HG02970 (cell line): Measurements from ENCODE around the gene ARHGAP8.

Experiments
- ATAC-seq: cut with Tn5 transposase; IDR thresholded peaks from one replicate; pipeline ENCODE4 v1.9.1; 2021; ENCODE audit warnings: mild to moderate bottlenecking, moderate library complexity, moderate number of reproducible peaks; ENCODE audit not compliant: unreplicated experiment, low FRiP score

Gene ARHGAP8

DNA sequence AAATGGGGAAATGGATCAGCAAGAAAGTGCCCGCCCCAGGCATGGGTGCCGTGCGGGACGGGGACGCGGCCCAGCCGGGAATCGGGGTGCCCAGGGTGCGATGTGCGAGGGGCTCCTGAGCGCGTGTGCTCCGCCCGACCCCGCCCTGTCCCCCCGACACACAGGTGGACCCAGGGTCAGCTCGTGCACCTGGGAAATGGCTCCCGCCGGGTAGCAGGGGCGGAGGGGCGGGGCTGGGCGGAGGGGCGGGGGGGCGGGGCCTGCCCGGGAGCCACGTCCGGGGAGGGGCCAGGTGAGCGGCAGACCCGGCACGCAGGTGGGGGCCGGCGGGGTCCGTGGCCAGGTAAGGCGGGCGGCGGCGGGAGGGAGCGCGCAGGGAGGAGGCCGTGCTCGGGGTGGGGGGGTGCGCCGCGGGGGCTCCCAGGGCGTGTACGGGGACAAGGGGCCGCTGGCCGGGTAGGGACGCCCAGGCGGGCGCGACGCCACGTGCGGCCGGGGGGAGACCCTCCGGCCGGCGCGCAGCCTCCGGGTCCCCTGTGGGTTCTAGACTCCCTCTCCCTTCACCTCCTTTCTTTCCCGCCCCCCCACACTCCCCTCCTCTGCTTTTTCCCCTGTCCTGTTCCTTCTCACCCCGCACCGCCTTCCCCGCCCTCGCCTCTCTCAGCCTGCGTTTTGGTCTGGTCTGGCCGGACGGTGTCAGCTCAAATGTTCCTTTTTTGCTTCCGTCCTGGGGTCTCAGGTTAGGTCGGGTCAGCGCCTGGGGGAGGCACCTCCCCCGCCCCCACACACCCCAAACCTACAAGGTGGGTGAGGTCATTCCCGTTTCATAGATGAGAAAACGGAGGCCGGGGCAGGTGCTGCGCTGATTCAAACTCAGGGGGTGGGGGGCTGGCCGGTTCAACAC is at the start of gene ARHGAP8:
ARHGAP8 (plus strand) TSS at position 291 of the 904 bp plus-strand sequence. CDS start 33,953 bp downstream, outside the sequence.
- ATAC-seq = no peak

DNA sequence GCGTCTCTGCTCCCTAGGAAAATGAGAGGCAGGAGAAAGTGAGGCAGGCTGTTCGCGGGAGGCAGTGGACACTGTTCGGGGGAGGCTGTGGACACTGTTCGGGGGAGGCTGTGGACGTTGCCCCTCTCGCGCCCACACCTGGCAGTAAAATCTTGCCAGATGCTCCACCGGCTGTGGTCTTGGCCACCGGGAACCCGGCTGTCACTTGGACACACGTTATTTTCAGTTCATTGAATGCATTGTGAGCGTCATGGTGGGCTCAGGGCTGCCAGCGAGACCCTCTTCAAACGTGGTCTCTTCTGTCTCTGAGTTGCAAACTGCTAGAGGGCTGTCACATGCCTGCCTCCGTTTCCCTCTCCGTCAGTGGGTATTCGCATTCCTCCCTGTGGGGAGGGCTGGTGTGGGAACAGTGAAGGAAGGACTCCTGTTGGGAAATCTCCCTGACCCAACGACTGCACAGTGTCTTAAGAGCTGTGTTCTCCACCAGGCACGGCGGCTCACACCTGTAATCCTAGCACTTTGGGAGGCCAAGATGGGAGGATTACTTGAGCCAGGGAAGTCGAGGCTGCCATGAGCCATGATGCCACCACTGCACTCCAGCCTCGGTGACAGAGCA is 49.0 kb upstream of the ARHGAP8 start:
- ATAC-seq = no peak

DNA sequence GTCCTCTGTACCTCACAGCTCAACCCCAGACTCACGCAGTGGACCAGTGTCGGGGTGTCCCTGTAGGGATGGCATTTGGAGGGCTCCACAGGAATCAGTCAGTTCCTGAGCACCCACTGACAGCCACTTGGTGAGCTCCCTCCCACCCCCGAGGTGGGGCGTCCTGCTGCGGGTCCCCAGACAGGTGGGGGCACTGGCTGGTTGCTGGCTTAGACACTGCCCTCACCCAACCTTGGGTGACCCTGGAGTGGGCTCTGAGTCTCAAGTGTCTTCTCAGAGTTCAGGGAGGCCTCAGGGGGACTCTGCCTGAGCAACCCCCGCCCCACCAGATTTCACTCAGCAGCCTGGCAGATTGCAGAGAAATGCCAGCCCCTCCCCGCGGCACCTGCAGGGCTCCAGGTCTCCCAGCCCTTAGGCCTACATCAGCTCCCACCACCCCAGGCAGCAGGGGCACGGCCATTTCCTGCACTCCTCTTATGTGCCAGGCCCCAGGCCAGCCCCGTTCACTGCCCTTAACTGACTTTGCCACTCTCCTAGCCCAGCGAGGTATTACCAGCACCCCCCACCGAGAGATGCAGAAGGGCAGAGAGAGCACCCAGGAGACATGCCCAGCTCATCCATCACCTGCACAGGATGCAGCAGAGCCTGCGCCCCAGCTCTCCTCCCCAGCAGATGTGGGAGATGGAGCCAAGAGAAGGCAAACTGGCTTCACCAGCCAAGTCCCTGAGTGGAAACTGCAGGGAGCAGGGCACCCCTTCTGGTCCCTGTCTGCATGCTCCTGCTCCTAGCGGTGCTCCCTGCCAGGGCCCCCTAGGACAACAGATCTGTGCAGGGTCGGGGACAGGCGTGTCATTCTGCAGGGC is 48.0 kb upstream of the ARHGAP8 start:
- no peak for ATAC-seq

DNA sequence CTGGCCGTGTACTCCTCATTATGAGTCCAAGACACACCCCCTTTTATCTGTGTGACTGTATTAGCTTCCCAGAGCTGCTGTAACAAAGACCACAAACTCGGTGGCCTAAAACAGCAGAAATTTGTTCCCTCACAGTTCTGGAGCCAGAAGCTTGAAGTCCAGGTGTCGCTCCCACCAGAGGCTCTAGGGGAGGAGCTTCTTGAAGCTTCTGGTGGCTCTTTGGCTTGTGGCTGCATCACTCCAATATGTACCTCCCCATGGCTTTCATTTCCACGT is 47.4 kb upstream of the ARHGAP8 start:
- ATAC-seq = no peak

DNA sequence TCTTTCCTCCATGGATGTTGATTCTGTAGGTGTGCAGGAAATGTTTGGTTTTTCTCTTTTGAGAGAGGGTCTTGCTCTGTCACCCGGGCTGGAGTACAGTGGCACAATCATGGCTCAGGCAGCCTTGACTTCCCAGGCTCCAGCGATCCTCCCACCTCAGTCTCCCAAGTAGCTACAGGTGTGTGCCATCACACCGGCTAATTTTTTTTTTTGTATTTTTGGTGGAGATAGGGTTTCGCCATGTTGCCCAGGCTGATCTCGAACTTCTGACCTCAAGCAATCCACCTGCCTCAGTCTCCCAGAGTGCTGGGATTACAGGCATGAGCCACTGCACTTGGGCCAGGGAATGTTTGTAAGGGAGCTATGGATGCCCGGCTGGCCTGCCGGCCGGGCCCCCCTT is 45.9 kb upstream of the ARHGAP8 start:
- ATAC-seq = no peak

DNA sequence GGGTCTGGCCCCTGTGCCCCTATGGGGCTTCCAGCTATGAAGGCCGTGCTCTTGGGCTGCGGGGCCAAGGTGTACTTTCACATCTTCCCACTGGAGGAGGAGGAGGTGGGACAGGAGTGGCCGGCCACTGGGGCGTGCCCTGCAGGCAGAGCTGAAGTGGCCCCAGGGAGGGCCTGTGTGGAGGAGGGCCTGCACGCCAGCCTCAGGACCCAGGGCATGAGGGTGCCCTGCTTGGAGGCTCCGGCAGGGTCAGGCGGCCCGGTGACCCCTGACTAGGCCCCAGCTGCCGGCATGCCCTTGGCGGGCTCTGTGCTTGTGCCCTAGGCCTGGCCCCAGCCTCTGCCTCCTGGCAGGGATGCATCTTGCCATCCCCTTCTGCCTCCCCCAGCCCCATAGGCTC is 45.2 kb upstream of the ARHGAP8 start:
- no peak for ATAC-seq

DNA sequence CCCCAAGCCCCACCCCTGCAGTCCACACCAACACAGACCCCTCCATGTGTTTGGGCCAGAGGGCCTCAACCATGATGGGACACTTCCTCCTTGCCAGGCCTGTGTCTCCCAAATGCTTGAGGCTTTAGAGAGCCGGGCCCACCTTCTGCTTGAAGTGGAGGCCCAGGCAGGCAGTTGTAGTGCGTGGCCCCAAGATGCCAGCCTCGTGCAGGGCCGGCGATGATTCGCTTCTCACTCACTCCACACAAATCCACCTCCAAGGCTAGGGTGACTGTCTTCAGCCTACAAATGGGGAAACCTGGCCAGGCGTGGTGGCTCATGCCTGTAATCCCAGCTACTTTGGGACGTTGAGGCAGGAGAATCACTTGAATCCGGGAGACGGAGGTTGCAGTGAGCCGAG is 44.6 kb upstream of the ARHGAP8 start:
- ATAC-seq = no peak

DNA sequence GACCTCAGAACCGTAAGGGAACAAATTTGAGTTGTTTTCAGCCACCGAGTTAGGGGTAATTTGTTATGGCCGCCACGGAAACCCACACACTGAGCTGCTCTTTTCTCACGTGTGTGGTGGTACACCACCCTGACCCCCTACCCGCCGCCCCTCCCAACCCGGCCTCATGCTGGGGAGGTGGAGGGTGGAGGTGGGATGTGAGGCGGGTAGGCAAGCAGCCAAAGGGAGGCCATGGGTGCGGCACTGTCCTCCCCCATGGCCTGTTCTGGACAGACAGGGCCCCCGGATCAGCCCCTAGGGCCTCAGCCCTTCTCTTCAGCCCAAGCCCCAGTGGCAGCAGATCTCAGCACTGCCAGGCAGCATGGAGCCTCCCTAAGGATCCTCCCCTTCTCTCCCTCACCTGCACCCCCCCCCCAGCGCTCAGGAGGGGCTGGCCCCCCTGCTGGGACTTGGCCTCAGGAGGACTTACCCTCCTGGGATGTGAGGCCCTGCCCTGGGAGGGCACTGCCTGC is 42.4 kb upstream of the ARHGAP8 start:
- ATAC-seq = no peak

DNA sequence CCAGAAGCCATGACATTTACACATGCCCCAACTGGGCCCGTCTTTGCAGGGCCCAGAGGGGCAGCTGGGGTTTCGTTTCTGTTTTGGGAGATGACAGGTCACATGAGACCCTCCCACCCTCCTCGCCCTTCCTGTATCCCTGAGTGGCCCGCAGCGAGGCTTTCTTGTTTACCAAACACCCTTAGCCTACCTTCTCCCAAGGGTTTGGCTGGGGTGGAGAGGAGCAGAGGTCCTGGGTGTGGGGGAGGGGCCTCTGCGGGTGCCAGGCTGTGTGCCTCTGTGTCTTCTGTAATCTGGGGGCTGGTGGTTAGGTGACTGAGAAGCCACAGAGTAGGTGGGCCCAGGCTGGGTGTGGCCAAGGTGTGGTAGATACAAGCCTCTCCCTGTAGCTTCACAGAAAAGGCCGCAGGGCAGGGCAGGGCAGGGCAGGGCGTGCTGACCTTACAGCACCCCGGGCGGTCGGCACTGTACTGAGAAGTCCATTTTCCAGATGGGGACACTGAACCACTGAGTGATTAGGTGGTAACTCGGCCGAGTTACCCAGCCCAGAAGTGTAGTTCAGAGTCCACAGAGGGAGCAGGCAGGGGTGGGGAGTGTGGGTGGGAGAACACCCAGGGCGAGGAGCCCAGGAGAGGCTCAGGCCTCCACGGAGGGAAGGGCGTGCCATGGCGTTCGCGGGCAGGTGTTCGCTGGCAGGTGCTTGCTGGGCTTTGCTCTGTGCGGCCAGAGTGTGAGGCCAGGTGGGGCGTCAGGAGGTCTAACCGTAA is 41.7 kb upstream of the ARHGAP8 start:
- no peak for ATAC-seq

DNA sequence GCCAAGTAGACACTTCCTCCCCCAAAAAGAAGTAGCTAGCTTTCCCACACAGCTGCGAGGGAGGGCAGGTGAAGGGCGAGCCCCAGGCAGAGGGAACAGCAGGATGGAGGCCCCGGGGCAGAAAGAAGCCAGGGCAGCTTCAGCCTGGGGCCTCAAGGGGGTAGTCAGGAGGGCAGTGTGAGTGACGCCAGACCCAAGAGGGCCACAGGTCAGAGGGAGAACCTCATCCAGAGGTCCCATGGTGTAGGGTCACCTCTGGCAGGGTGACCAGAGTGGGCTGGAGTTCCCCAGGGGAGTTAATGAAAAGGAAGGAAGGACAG is 41.2 kb upstream of the ARHGAP8 start:
- ATAC-seq = no peak

DNA sequence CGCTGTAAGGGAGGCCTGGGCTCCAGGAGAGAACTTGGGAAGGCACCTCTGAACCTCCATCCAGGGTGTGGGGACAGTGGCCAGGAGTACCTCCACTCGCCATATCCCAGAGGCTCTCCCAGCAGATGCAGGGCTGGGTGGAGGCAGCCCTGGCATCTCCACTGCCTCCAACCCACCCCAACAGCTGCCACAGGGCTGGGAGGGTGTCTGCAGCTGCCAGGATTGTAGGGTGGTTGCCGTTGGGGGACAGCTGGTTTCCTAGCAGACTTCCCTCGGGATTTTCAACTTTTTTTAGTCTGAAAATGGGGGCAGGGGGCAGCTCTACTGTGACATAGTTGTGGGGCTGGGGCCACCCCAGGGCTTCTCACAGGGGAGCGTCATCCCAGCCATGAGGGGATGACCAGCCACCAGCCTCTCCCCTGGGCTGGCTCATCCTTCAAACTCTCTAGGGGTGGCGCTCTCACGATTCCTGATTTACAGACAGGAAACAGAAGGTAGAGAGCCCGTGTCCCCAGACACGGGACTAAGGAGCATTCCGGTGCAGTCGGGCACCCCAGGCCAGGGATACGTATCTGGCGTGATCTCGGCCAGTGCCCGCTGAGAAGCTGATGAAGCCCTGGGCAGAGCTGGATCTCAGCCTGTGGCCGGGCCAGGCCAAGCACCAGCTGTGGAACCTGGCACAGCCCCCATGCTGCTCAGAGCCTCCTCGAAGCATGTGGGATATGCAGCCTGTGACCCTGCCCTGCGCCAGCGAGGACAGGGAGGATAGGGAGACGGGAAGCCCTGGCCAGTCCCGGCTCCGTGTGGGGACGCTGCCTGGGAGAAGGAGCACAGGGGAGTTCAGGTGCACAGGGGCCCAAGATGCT is 40.5 kb upstream of the ARHGAP8 start:
- no peak for ATAC-seq

DNA sequence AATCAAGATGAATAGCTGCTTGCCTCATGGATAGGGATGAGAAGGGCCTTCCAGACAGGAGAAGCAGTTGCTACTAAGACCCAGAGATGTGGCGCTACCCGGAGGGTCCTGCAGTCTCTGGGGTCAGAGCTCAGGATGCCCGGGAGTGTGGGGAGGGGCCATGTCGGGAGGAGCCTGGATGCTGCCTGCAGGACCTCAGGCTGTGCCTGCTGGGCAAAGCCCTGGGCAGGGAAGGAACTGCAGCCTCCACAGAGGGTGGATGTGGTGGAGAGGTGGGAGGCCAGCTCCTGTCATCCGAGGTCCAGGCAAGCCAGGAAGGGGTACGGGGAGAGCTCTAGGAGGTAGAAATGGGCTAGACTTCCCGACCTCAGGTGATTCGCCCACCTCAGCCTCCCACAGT is 39.4 kb upstream of the ARHGAP8 start:
- no peak for ATAC-seq

DNA sequence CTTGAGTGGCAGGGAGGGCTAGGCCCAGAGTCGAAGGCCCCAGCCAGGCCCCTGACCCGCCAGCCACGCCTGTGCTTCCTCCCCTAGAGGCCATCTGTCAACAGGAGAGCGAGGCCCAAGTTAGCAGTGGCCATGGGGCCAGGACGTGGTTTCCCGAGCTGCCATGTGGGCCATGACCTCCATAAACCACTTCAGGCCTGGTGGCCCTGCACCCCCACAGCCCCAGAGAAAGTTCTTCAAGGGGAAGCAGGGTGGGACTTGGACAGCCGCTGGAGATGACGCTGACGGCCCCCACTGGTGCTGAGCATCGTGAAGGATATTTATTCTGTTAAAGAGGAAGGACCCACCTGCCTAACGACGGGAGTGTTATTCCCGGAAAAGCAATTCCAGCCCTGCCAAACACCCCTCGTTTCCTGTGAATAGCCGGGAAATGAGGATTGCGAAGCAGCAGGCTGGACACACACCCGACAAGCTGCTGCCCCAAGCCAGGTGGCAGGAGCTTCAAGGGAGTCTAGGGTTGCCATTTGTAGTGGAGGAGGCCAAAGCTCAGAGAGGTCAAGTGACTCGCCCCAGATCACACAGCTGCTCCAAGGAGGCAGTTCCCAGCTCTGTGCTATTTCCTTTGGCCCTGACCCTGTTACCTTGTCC is 37.5 kb upstream of the ARHGAP8 start:
- ATAC-seq = no peak

DNA sequence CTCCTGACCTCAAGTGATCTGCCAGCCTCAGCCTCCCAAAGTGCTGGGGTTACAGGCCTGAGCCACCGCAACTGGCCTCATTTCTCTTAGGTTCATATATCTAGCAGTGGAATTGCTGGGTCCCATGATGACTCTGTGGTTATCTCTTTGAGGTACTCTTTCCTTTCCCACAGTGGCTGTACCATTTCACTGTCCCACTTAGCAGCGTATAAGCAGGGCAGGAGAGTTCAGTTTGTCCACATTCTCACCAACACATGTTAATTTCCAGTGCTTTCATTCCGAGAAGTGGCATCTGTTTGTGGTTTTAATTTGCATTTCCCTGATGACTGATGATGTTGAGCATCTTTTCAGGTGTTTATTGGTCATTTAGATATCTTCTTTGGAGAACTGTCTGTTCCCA is 34.0 kb upstream of the ARHGAP8 start:
- no peak for ATAC-seq

DNA sequence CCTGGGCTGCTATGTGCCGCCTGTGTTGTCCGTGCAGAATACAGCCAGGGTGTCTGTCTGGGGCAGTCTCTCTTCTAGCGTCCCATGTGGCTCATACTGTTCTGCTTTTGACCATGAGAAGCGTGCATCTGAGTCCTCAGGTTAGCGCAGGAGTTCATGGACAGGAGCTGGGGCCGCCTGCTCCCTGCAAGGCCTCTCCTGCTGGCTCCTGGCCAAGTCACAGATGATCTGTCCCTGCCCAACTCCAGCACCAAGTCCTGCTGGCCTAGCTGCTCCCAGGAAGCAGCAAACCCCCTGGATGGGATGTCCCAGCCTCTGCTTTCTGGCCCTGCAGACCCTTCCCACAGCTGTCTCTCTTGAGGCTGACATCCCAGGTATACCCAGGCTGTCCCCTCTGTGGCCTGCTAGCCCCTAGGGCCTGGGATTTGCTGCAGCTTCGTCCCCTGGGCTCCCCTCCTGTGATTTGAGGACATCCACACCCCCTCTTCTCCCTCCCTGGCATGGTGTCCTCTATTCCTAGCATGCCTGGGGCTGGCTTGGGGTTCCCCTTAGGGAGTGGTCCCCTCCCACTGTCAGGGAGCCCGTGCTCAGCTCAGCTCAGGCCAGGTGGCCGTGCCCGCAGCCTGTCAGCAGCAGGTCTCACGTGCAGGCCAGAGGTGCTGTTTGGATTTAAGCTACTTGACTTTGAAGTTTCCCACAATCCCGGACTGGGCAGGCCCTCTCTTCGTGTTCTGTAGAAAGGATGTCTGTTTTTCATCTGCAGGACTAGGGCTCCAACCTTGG is 32.6 kb upstream of the ARHGAP8 start:
- no peak for ATAC-seq

DNA sequence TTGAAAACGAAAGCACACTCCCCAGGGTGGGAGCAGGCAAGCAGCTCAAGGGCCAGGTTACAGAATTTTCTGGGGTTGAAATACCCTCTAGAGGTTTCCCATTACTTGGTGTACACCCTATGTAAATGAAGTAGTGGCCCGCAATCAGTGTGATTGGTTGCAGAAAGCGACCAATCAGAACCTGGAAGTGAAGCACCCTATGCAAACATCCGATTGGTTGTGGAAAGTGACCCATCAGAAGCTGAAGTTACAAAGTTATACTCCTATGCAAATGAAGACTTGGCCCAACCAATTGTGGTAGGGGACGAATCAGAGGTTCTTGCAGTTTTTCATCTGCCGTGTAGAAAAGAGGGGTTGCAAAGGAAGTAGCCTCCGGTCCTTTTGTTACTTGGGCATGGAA is 31.2 kb upstream of the ARHGAP8 start:
- no peak for ATAC-seq

DNA sequence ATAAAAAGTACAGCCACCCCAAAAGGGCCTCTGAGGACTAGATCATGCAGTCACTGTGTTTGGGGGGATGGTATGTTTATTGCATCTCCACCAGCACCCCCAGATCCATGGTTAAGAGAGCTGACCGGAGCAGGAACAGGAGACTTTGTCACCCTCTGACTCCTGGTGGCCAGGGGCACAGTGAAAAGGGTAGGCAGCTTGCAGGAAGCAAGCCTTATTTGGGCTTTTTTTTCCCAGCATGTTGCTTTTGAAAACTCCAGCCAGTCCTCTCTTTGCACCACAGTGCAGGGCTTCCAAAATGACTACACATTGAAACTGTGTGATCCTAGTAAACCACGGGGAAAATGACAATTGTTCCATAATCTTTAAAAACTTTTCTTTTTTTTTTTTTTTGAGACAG is 29.8 kb upstream of the ARHGAP8 start:
- no peak for ATAC-seq

DNA sequence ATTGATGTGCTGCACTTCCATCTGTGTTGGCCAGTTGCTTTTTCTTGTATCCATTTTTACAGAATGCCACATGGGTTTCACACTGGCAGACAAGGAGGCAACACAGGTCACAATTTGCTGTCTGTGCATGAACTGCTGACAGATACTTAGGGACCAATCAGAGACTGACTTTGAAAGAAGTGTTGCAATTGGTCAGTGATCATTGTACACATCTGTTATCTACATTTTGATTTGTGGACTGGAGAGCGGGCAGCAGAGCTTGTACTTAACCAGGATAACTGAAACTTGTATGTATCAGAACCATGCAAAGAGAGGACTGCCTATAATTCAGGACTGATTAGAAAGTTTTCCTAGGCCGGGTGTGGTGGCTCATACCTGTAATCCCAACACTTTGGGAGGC is 28.6 kb upstream of the ARHGAP8 start:
- ATAC-seq = no peak
